ENCODE results near the gene NFIA.

The NFIA gene

DNA sequence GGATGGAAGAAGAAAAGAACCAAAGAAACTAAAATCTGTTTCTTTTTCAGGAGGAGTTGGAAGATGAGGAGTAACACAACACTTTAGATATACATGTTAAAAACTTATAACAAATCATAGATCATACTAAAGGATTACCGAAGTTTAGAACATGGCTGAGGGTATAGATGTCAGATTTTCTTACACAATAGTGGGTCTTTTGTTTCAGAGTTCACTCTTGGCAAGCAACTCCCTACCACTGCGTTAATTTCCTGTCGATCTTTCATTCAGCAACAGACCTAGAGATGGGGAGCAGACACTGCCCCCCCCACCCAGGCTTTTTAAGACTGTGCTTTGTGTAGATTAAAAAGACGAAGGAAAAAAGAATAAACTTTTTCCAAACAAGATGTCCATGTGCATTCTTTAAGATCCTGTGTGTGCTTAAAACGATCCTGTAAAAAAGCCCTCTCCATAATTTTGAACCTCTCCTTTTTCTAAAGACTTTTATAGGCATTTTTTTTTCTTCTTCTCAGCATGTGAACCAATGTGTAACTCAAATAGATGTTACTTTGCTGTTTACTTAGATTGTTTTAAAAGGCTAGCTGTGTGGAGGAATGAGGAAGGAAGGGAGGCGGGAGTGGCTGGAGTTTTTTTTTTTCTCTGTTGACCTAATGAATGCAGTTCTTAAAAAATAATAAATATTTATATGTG is 50.4 kb downstream of the NFIA start:
- peak; percentile 69 for DNase-seq

DNA sequence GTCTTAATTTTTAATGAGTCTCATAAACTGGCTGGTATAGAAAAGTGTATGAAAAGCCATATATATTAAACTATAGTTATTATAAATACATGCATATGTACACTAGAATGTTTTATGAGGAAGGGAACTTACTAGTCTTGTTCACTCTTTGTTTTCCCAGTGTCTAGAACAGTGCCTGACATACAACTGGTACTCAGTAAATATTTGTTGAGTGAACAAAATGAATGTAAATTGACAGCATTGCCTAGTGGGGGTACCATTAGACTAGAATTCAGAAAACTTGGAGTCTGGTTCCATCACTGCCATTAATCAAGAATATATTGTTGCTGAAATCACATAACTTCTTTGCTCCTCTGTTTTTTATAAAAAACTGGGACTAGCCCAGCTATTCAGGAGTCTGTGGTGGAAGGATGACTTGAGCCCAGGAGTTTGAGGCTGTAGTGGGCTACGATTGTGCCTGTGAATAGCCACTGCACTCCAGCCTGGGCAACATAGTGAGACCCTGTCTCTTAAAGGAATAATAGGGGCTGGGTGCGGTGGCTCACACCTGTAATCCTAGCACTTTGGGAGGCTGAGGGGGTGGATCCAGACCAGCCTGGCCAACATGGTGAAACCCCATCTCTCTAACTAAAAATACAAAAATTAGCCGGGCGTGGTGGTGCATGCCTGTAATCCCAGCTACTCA is 51.1 kb downstream of the NFIA start:
- no peak for DNase-seq

DNA sequence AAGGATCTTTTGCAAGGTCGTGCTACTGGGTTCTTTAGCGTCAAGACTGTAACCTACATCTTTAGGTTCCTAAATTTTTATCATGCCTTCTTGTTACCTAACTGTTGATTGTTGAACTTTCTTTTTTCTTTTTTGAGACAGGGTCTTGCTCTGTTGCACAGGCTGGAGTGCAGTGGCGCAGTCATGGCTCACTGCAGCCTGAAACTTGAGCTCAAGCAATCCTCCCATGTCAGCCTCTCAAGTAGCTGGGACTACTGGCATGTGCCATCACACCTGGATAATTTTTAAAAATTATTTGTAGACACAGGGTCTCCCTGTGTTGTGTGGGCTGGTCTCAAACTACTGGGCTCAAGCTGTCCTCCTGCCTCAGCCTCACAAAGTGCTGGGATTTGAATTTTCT is 52.9 kb downstream of the NFIA start:
- no peak for DNase-seq

DNA sequence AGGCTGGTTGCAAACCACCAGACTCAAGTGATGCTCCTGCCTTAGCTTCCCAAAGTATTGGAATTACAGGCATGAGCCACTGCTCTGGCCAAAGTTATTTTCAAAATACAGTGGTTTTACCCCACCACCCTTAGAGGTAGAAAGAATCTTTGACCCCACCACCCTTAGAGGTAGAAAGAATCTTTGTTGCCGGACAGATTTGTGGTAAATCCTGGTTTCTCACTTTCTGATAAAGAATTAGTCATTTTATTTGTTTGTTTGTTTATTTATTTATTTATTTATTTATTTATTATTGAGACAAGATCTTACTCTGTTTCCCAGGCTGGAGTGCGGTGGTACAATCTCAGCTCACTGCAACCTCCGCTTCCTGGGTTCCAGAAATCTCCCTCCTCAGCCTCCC is 55.9 kb downstream of the NFIA start:
- DNase-seq, result no peak

DNA sequence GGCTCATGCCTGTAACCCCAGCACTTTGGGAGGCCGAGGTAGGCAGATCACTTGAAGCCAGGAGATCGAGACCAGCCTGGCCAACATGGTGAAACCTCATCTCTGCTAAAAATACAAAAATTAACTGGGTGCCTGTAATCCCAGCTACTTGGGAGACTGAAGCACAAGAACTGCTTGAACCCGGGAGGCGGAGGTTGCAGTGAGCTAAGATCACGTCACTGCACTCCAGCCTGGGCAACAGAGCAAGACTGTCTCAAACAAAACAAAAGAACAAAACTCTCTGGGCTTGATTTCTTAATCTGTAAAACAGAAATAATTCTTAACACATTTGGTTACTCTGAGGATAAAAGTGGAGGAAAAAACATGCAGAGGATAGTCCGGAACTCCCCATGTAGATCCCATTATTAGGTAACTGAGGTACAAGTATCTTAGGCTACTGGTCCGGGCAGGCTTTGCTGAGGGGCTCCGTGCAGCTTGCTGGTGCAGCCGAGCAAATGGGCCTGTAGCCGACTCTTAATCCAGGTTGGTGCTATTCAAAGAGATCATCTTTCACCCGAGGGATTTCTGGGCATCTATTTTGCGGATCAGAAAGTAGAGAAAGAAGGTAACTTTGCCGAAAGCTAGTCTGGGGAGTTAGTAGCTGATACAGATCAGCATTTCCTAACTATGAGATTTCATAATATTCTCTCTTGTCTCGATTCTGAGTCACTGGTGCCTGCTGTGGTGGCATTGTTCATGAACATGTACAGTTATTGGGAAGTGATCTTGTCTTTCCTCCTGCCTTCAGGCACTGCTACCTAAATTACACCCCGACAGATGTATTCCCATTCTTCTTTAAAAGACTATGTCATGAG is 56.8 kb downstream of the NFIA start:
- DNase-seq, result peak; percentile 56

DNA sequence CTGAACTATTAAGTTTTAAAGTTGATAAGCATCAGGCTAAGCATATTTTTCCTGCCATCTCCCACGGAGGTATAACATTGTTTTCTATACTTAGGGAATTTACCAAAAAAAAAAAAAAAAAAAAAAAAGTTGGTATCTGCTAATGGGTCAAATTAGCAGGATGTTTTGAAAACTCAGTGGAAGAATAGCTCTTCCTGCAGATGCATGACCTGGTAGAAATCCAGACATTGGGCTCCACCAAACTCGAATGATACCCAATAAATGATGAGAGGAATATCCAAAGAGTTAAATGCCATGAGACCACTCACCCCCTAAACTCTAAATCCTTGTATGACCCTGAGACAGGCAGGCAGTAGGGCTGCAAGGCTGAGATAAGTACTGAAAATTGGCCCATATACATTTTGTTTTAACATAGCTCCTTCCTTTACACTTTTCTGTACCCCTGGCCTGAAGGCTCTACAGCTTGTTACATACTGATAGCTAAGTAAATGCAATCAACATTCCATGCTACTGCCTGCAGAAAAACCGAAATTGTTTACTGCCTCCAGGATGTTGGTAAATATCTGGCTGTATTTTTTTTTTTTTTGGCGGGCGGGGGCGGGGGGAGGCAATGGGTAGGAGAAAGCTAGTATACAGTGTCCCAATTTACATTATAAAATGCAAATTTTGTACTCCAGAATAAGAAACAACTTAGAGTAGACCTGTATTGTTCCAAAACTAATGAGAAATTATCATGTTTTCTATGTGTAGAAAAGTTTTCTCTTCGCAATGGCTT is 57.6 kb downstream of the NFIA start:
- DNase-seq, result peak; percentile 32

DNA sequence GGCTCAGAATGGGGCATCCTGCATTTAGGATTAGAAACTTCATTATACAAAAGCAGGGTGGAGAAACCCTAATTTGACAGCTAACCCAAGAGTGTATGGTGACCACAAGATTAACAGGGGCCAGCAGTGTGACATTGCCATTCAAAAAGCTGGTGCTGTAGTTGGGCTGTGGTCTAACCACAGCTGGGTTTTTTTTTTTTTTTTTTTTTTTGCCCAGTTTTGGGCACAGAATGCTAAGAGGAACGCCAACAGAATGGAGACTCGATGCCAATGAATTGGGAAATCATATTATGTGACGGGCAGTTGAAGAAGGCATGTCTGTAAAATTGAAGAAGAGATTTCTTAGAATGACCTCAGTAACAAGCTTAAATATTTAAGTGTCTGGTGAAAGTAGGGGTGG is 58.4 kb downstream of the NFIA start:
- DNase-seq, result peak; percentile 64

DNA sequence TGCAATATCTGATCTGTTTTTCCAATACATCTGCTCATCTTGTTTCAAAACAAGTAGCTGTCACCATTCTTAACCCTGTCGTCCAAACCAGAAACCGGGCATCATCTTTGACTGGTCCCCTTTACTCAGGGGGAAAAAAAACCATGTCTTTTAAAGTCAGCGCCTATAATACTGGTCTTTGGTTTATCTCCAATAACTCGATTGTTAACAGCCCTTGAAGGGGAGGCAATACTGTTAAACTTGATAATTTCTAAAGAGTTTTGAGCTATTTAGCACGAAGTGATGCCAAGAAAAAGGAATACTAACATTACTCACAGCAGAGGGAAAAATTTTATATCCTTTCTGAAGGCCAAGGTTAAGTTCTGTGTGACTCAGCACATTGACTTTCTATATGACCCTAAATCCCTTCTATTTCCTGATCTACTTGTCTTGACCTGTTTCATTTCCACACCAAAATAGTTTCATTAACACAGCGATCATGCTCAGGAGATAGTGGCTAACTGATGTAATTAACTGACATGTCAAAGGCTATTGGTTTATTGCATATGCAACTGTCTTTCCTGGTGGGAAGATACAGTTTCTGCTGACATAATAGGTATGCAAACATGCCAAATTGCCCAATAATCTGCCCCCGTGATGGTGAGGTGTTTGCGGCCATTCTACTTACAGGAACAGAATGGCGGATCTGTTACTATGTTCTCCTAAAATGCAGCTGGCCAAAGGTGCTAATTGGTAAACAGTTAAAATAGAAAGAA is 59.1 kb downstream of the NFIA start:
- DNase-seq, result peak; percentile 61

DNA sequence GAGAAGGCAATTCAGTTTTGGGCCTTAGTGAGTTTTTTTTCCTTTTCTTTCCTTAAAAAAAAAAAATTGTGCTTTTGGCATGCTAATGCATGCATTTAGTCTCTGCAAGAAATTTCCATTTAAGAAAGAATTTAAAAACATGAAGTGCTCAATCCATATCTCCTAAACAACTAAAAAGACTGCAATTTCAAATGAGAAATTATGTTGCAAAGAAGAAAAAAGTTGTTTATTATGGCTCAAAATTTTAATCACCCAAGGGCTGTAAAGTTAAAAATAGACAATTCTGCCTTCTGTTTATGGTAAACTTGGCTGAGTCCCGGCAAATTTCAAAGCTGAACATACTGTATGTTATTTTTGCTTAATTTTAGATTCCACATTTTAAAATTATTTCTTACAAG is 59.7 kb downstream of the NFIA start:
- DNase-seq, result no peak

DNA sequence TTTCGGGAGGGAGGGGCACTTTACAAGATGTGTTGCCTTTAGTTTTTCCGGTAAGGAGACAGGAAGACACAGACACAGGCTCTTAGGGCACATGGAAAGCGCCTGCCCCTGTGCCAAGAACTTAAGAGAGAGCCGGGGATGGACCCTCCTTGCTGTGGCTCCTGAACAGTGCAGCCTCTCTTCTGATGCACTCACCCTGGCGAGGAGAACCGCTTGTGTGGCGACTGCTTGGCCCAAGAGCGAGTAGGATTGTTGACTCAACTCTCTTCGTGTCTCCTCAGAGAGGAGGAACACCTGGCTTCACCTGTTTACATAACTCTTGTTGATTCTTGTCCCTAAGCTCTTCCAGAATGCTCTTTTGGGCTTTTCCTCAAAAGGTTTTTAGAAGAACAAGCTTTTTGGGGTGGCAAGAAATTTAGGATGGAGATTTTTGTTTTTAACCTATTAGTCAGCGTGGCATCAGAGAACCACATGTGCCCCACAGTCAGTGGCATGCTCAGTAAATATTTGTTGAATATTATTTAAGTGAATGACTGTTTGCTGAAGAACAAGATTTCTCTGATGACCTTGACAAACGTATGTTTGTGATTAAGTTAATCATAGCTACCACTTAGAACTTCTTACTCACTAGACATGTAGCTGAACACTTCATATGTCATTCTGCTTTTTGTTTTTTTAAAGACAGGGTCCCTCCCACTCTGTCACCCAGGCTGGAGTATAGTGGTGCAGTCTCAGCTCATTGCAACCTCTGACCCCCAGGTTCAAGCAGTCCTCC is 60.6 kb downstream of the NFIA start:
- no peak for DNase-seq

DNA sequence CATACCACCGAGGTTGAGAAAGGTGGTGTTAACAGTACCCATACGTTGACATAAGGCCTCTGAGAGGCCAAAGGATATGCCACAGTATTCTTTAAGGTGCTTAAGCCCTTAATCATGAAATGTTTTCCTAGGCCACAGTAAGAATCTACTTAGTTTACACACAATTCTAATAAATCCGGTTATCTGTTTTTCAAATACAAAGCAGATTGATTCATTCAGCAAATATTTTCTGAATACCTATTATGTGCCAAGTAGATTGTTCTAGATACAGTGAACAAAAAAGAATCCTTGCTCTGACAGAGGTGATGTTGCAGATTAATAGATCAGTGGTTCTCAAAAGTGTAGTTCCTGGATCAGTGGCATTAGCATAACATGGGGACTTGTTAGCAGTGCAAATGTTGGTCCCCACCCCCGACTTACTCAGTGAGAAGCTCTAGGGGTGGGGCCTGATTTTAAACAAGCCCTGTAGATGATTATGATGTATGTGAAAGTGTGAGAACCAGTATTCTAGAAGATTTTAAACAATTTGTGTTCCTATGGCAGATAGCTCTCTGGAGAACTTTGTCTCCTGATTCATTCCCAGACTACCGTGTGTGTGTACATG is 61.6 kb downstream of the NFIA start:
- no peak for DNase-seq

DNA sequence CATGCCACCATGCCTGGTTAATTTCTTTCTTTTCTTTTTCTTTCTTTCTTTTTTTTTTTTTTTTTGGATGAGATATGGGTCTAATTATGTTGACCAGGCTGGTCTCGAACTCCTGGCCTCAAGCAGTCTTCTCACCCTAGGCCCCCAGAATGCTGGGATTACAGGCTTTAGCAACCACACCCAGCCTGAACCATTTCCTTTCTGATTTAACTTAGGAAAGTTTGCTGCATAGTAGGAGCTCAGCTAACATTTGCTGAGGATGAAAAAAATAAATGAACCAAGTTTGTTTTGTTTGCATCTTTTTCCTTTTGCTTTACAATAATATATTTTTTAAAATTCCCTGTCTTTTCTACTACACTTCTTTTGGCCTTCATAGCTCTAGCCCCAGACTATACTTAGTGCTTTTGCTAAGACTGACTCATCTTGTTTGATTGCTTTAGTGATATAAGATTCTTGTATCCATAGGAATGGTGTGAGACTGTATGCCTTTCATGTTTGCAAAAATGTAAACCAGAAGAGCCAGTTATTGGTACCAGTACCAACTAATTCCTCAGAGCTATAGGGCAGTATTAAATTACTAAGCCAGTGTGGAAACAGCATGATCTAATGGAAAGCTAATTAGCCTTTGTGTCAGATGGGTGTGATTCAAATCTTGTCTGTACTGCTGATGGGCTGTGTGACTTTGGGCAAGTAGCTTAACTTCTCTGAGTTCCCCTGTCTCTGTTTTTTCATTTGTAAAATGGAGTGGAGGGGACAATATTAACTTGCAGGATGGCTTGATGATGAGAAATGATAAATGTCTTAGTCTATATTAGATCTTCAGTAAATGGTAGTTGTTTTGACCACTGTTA is 66.9 kb downstream of the NFIA start:
- DNase-seq, result no peak

DNA sequence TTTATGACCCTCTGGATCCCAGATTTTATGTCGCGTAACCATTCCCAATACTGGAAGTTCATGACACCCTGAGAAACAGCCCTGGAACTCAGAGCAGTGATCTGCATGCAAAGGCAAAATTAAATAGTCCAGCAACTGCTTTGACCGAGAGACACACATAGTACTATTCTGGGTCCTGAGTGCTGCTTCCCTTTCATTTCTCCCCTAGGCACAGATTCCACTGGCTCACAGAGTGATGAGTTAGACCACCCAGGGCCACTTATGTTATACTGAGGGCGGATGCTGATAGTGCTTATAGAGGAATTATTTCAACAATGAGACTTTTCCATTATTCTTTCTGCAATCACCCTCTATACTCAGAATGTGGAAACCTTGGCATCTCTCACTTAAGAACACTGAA is 69.2 kb downstream of the NFIA start:
- DNase-seq, result no peak

DNA sequence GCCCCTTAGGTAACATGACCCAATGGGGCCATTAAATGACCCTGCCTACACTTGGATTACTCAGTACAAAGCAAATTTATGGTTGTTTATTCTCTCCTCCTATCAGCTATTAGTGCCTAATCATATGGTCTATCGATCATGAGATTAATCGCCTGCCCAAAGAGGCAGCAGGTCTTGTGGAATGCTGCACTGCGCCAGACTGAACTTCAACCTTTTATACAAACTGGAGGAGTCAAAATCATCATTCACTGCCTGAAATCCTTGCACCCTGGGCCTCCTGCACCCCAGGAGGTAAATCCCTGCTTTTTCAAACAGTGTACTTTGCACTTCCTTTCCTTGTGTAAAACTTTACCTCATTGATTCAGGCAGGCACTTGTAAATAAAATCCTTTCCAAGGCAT is 69.7 kb downstream of the NFIA start:
- DNase-seq, result no peak

DNA sequence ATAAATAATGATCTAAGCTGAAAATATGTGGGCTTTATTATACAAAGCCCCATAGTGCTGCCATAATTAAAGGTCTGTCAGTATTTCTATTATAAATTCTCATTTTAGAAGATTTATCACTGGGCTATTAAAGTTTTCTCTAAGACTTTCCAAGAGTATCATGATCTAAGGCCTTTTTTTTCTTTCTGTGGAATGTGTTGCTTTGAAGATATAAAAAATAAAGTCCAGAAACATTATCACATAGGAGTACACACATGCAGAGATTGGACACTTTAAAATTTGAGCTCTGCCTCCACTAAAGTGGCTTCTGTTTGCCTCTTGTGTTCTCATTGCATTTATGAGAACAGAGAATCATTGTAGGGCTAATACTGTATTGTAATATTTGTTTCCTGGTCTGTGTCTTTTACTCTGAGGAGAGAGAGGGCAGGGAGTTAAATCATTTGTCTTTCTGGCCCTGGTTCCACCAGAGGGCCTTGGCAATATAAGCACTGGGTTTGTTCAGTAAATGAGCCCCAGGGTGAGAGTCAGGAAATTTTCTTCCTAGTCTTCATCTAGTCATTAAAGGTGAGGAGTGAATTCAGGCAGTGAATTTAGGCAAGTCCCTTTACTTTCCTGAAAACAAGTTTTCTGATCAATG is 70.2 kb downstream of the NFIA start:
- DNase-seq, result no peak

DNA sequence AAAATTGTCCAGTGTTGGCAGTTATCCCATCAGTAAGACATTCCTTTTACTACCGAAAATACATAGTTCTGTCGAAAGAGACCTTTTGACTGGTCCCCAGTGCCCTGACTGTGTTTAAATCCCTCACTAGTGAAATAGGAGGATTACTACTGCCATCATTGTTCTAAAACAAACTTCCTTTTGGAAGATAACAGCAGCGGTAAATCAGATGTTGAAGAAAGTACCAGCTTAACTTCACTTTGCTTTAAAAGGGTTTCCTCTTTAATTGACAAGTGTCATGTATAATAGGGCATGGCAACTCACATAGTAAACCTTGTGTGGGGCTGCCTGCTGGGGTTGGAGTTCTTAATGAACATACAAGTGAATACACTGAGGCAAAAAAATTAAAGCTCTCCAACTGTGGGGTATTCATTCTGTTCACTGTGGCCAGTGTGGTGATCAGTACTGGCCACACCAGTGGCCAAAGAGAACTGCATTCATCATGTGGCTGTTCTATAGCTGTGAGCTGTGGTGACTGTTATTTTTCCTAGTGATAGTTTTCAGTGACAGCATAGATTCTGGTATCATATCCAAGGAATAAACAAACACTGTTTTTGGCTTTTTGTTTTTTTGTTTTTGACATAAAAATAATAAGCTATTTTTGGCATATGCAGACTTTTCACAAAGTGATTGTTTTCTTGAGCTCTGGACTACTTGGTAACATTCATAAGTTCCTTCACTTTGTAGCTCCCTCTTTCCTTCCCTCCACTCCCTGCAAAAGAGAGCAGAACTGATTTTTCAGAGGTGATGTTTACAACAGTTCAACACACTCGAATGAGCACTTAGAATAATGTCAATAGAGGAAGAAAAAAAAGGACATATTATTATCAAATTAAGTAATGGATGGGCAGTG is 74.5 kb downstream of the NFIA start:
- DNase-seq, result no peak

DNA sequence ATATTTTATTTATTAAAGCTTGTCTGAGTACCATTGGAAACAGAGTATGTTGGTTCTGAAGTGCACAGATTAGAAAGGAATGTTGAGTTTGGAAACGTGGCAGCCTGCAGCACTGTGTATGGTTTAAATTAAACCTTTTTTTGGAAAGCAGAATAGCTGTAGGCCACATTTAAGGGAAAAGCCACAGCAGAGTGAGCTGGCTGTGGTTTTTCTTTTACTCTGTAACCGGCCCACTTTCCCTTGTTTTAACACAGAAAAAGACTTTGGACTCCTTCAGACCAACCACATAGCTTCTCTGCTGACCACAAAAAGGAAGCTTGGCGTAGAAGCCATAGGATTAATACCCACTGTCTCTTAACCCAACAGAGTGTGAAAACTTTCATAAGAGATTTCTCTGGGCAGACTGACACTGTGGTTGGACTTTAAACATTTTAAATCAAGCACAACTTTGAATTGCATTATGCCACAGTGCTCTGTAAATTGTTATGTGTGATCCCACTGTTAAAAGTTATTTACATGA is 75.2 kb downstream of the NFIA start:
- peak; percentile 92 for DNase-seq

DNA sequence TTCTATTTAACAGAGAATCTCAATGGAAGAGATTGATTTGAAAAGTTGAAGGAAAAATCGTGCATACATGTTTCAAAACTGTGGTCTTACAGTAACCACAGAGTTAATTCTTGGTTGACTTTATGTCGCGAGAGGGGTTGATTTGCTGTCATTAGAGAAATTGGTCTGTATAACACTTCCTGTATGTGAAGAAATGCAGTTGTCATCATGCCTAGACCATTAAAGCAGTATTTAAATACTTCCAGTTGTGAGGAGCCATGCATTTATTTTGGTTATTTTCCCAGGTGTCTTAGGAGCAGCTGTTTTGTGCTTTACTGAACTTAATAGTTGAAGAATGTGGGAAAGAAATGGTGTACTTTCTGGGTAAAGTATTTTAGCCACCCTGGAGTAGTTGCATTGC is 76.2 kb downstream of the NFIA start:
- no peak for DNase-seq

Data from OCI-M1 (cell line).